ENCODE measurements around the gene RETREG1.

GRCh38 chr5:16642867-16643266 lies 26.1 kb upstream of the RETREG1 start:
- no peak for TF ChIP-seq CTCF (conservative IDR thresholded peaks at IDR 0.05; ENCODE audit: low read length)
- no peak for TF ChIP-seq EZH2phosphoT487 (IDR thresholded peaks at IDR 0.05; ENCODE audit: borderline replicate concordance)
